Ectodermal cell (in vitro differentiated cells): Measurements from ENCODE around the gene MOB3B.

Experiments used
- H3K27ac ChIP-seq: 2 replicates; pipeline ENCODE4 v1.7.0; 2013; ENCODE audit warnings: mild to moderate bottlenecking, low read depth, low read length; ENCODE audit not compliant: insufficient read depth, poor library complexity, severe bottlenecking
- H3K27me3 ChIP-seq: 2 replicates; pipeline ENCODE4 v1.7.0; 2013; ENCODE audit warnings: mild to moderate bottlenecking, low read length; ENCODE audit not compliant: insufficient read depth, control insufficient read depth, poor library complexity, severe bottlenecking
- H3K36me3 ChIP-seq: one replicate; pipeline ENCODE4 v1.7.0; 2013; ENCODE audit warnings: low read length; ENCODE audit not compliant: control insufficient read depth, insufficient read depth
- H3K4me1 ChIP-seq: one replicate; pipeline ENCODE4 v1.7.0; 2013; ENCODE audit warnings: low read length; ENCODE audit not compliant: control insufficient read depth, insufficient read depth
- H3K4me3 ChIP-seq: 2 replicates; pipeline ENCODE4 v1.7.0; 2013; ENCODE audit warnings: low read depth, low read length, control low read depth; ENCODE audit not compliant: insufficient read depth
- H3K9me3 ChIP-seq: 2 replicates; pipeline ENCODE4 v1.7.0; 2013; ENCODE audit warnings: mild to moderate bottlenecking, low read length, moderate library complexity; ENCODE audit not compliant: control insufficient read depth
- WGBS, 2 experiments: methylation state at CpG; one replicate each; pipeline ENCODE4 v1.1.7; 2013; ENCODE audit warnings: missing lambda C conversion rate in 2 of 2; 5-methylcytosine and 5-hydroxymethylcytosine counted together

Gene MOB3B

GRCh38 chr9:27303219-27303618, 226.4 kb downstream of the MOB3B start:
- H3K27me3 ChIP-seq, result no peaks in the 10 kb centered on the region
- no peaks in the 10 kb centered on the region for H3K9me3 ChIP-seq
- WGBS, 2 experiments, result 52 to 62% methylated on average over 5 to 6 of the region's 6 CpGs
- H3K27ac ChIP-seq, result no peak overlapping the region
- H3K4me1 ChIP-seq, result no peaks in the 10 kb centered on the region
- H3K4me3 ChIP-seq, result no peak overlapping the region
- no peaks in the 10 kb centered on the region for H3K36me3 ChIP-seq

DNA sequence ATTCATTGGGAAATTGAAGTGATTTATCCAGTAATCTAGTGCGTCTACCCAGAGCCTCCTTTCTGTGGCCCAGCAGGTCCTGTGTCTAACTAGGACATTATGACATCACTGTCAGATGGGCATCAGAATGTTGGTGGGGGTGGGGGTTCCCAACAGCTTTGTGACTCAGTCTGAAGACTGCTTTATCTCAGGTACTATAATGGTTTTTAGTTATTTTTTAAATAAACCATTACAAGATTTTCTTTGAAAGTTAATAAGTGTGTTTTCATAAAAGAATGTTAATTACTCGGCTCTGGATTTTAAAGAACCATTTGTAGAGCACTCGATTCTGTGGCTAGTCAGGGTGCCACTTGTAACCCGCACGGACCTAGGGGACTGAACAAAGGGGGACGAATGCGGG, 232.6 kb downstream of the MOB3B start, which contains the start of gene EQTN:
EQTN (minus strand) TSS at position 101 of the 400 bp plus-strand sequence; CDS start at position 6, 95 bp downstream.
- Histone ChIP-seq H3K9me3 (no peaks in the 10 kb centered on the region), H3K36me3 (no peaks in the 10 kb centered on the region), H3K27me3 (no peaks in the 10 kb centered on the region), H3K4me1 (no peaks in the 10 kb centered on the region), H3K27ac (no peak within 1 kb of the TSS), H3K4me3 (no peak within 1 kb of the TSS)
- 84 to 88% methylated on average over 7 of the region's 7 CpGs for WGBS, 2 experiments

DNA sequence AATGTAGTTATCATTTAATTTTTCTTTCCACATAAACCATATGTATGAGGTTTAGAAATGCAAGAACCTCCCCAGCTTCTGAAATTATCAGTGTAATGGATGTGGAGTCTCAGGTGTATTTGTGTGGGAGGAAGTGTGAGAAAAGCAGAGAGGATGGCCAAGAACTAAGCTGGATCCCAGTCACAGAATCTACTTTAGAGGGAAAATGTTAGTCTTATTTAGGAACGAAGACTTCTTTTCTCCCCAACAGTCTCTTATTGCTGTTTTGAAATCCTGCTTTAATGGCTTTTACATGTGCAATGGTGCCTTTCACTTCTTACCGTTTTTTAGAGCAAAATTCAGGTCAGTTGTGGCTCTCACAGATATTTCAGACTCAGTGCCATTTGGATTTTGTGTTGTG, 235.6 kb downstream of the MOB3B start:
- no peaks in the 10 kb centered on the region for H3K27me3 ChIP-seq
- 89 to 96% methylated on average over 2 of the region's 2 CpGs for WGBS, 2 experiments
- no peak overlapping the region for H3K27ac ChIP-seq
- H3K9me3 ChIP-seq, result no peaks in the 10 kb centered on the region
- no peaks in the 10 kb centered on the region for H3K36me3 ChIP-seq
- H3K4me1 ChIP-seq, result no peaks in the 10 kb centered on the region
- no peak overlapping the region for H3K4me3 ChIP-seq

DNA sequence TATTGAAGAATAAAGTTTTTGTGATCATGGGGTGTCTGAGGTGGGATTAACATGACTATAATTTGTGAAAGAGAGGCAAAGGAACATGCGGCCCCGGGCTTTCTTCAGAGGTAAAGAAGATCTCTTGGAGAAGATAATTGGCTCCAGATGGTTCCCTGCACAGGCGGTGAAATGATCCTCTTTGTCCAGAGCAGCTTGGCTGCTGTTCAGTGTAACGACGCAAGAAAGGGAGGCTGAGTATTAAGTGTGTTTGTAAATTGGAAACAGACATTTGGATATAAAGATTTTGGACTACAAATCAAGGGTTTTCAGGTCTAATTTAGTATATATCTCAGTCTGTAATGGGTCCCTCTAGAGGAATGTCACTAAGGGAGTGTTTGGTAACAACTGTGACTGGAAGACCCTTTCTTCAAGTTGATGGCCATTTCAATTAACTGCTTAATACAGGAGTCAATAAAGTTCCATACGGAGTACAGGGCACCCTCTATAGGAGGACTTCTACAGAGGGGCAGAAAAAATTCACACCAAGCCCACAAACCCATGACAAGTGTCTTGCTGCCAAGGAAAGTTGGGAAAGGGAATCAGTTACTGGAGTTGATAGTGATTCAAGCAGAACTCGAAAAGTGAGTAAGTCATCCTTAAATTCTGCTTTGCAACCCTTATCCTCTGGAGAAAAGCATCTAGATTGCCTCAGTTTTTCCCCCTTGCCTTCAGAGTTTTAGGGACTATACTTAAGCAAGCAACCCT, 236.8 kb downstream of the MOB3B start:
- no peak overlapping the region for H3K4me3 ChIP-seq

GRCh38 chr9:27291292-27291691, 238.3 kb downstream of the MOB3B start:
- Histone ChIP-seq H3K4me1 (no peaks in the 10 kb centered on the region), H3K9me3 (no peaks in the 10 kb centered on the region), H3K27ac (no peak overlapping the region), H3K36me3 (no peaks in the 10 kb centered on the region), H3K4me3 (no peak overlapping the region), H3K27me3 (no peaks in the 10 kb centered on the region)
- 92 to 93% methylated on average over 7 to 8 of the region's 8 CpGs for WGBS, 2 experiments

More for the DNA sequence above, 236.8 kb downstream of the MOB3B start:
- Histone ChIP-seq H3K27me3 (no peaks in the 10 kb centered on the region), H3K36me3 (no peaks in the 10 kb centered on the region), H3K27ac (no peak overlapping the region), H3K9me3 (no peaks in the 10 kb centered on the region), H3K4me1 (no peaks in the 10 kb centered on the region)
- 91 to 93% methylated on average over 6 to 7 of the region's 7 CpGs for WGBS, 2 experiments

DNA sequence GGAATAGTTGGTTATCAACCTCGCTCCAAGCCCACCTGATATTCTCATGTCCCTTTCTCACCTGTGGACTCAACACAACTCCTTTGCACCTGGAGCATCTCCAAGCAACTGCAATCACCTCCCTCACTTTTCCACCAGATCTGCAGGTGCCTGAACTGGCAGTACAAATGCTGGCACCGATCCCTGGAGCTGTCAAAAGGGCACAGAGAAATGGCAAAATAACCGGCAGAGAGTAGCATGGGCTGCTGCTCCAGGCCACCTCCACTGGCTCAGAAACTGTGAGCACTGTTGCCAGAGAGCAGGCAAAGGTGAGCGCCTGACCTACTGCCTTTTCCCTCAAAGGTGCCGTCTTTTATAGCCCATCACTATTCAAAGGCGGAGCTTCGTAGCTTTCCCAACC, 247.3 kb downstream of the MOB3B start:
- no peaks in the 10 kb centered on the region for H3K9me3 ChIP-seq
- WGBS, 2 experiments, result 88 to 92% methylated on average over 7 of the region's 7 CpGs
- H3K4me3 ChIP-seq, result no peak overlapping the region
- no peaks in the 10 kb centered on the region for H3K27me3 ChIP-seq
- no peak overlapping the region for H3K27ac ChIP-seq
- no peaks in the 10 kb centered on the region for H3K36me3 ChIP-seq
- no peaks in the 10 kb centered on the region for H3K4me1 ChIP-seq

DNA sequence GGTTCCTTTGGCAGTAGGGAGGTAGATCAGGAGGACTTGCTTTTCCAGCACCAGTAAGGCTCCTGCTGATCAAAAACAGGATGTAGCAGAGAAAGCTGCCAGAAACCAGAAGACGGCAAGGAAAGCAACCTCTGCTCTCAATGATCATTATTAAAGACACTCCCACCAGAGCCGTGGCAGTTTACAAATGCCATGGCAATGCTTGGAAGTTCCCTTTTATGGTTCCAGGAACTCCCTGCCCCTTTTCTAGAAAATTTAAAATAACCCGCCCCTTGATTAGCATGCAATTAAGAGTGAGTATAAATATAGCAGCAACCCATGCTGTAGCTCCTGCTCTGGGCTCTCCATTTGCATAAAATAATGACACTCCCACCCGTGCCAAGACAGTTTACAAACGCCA, 248.8 kb downstream of the MOB3B start:
- Histone ChIP-seq H3K9me3 (no peaks in the 10 kb centered on the region), H3K27ac (no peak overlapping the region), H3K4me1 (no peaks in the 10 kb centered on the region), H3K36me3 (no peaks in the 10 kb centered on the region), H3K27me3 (no peaks in the 10 kb centered on the region), H3K4me3 (no peak overlapping the region)
- WGBS, 2 experiments, result 69 to 86% methylated on average over 5 of the region's 5 CpGs

GRCh38 chr9:27280249-27280648, 249.4 kb downstream of the MOB3B start:
- Histone ChIP-seq H3K4me1 (no peaks in the 10 kb centered on the region), H3K27ac (no peak overlapping the region), H3K9me3 (no peaks in the 10 kb centered on the region), H3K36me3 (no peaks in the 10 kb centered on the region), H3K27me3 (no peaks in the 10 kb centered on the region), H3K4me3 (no peak overlapping the region)
- WGBS, 2 experiments, result 90 to 91% methylated on average over 16 of the region's 16 CpGs

DNA sequence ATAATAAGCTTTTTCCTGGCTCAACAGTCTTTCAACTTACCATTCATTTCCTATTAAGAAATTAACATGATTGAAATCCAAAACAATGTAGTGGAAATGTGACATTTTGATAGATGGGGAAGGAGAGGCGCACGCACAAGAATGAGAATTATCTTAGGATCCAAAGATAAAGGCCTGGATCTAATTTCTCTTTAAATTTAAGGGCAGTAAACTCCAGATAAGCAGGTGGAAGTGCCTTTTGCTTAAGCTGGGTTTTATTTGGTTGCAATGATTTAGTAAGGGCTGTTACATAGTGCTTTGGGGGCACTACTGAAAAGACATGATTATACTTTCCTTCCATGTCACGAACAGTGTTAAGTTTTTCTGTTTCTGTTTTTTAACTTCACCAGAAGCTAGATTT, 250.0 kb downstream of the MOB3B start:
- Histone ChIP-seq H3K27me3 (no peaks in the 10 kb centered on the region), H3K9me3 (no peaks in the 10 kb centered on the region), H3K27ac (no peak overlapping the region), H3K36me3 (no peaks in the 10 kb centered on the region), H3K4me1 (no peaks in the 10 kb centered on the region), H3K4me3 (no peak overlapping the region)
- WGBS, 2 experiments, result 92 to 94% methylated on average over 3 of the region's 3 CpGs

DNA sequence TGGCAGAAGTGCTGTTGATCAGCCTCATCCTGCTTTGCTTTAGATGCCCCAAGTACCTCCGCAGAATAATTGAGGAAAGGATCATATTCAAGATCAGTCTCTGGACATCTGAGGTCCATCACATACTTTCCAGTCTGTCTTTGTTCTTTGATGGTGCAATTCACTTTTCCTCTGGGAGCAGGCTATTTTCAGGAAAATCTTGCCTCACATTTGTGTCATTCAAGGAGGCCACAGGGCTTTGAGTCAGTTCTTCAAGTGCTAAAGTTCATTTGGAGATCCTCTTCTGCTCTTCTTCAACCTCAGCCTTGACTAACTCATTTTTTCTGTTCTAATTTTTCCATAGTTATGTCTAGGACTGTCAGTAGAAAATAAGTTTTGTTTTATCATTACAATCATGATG, 251.2 kb downstream of the MOB3B start:
- Histone ChIP-seq H3K27ac (no peak overlapping the region), H3K4me3 (no peak overlapping the region), H3K27me3 (no peaks in the 10 kb centered on the region), H3K4me1 (no peaks in the 10 kb centered on the region), H3K9me3 (no peaks in the 10 kb centered on the region), H3K36me3 (no peaks in the 10 kb centered on the region)
- 89 to 96% methylated on average over 1 of the region's 1 CpG for WGBS, 2 experiments
